Heart left ventricle (tissue), 16 donors: ENCODE results near the gene EHD4. TPM values are rescaled to one million over a fixed set of nuclear protein-coding genes. Genes with fewer than 3 reads are reported as not detected.

ENCODE experiments used
- ATAC-seq, 4 donors: fragments of 200-7000 bp; cut with Tn5 transposase; one replicate each; pipeline ENCODE4 v1.9.1; 2020 to 2022; ENCODE audit warnings: moderate library complexity in 4 of 4, mild to moderate bottlenecking in 3 of 4, moderate number of reproducible peaks in 1 of 4
- DNase-seq, 5 donors: peaks; one replicate each; pipeline ENCODE4 v3.0.0-alpha.2; 2020
- H3K27ac ChIP-seq, 12 donors: fragments of 200-600 bp; sonication (generic) in 4 of 12; one replicate each; pipeline versions ENCODE4 v1.5.0 to v1.8.0; 2016 to 2022; ENCODE audit warnings: mild to moderate bottlenecking in 2 of 12
- H3K27me3 ChIP-seq, 9 donors: fragments of 200-600 bp; sonication (generic) in 2 of 9; one replicate each; pipeline versions ENCODE4 v1.5.1 to v1.8.0; 2016 to 2022; ENCODE audit warnings: mild to moderate bottlenecking in 3 of 9
- H3K36me3 ChIP-seq, 9 donors: fragments of 200-600 bp; sonication (generic) in 2 of 9; one replicate each; pipeline versions ENCODE4 v1.5.0 to v1.8.0; 2018 to 2022; ENCODE audit warnings: mild to moderate bottlenecking in 2 of 9
- H3K4me1 ChIP-seq, 12 donors: fragments of 200-600 bp; sonication (generic) in 4 of 12; one replicate each; pipeline versions ENCODE4 v1.5.0 to v1.8.0; 2016 to 2022; ENCODE audit warnings: mild to moderate bottlenecking in 3 of 12
- H3K4me3 ChIP-seq, 12 donors: fragments of 200-600 bp; sonication (generic) in 4 of 12; one replicate each; pipeline versions ENCODE4 v1.5.0 to v1.8.0; 2017 to 2022; ENCODE audit warnings: mild to moderate bottlenecking in 9 of 12, moderate library complexity in 4 of 12
- H3K9me3 ChIP-seq, 12 donors: fragments of 200-600 bp; sonication (generic) in 4 of 12; one replicate each; pipeline versions ENCODE4 v1.5.0 to v1.8.0; 2016 to 2022; ENCODE audit warnings: mild to moderate bottlenecking in 1 of 12
- CTCF ChIP-seq, 12 donors: fragments of 200-600 bp; sonication (generic) in 4 of 12; IDR thresholded peaks; one replicate each; pipeline versions ENCODE4 v1.5.0 to v1.8.0; 2018 to 2022; ENCODE audit warnings: antibody characterized with exemption in 12 of 12, mild to moderate bottlenecking in 5 of 12
- POLR2A ChIP-seq, 2 donors: fragments of 450-650 bp; IDR thresholded peaks; one replicate each; pipeline ENCODE4 v1.6.1; 2017; ENCODE audit warnings: antibody characterized with exemption in 2 of 2, mild to moderate bottlenecking in 2 of 2, moderate library complexity in 2 of 2
- WGBS, 4 donors: extraction: QIAGEN DNeasy Blood & Tissue Kit in 2 of 4; methylation state at CpG; one replicate each; pipeline versions ENCODE4 v1.1.5 to v1.1.7; 2013 to 2018; 5-methylcytosine and 5-hydroxymethylcytosine counted together
- intact Hi-C, 10 donors: fragments of 100-400 bp; cut with DNase I; formaldehyde crosslinking; loops; one replicate each; pipeline versions ENCODE4 v1.11.1 to v1.14.2; 2022
- polyA plus RNA-seq, 2 donors: library from polyadenylated mRNA; stranded (reverse); fragments of 200-250 nt; gene quantifications; one replicate each; pipeline ENCODE4 v1.2.3, GENCODE V29; 2013
- total RNA-seq, 9 donors: library from RNA; depleted of rRNA in 2 of 9; stranded (reverse); fragments of >200 nt in 2 of 9; fragmentation: NEBNext Ultra II Directional in 3 of 9; extraction: Animal tissue kit (Norgen Biotek cat#: 25700) in 3 of 9; gene quantifications; one replicate each; pipeline versions ENCODE4 v1.1.0 to v1.2.4, GENCODE V29; 2016 to 2023
- donor health status: ischemic (EF 13 %, LVEDD 7.1; RV severe dilation, severe dysfunction).
- donor health status: healthy with polysubstance abuse.
- donor health status: DM: no; HTN: yes; CAD: no.
- donor health status: DM: no; HTN: no; CAD: no.
- donor health status: ischemic (EF 25% LVEDD 6.9; RV normal size, moderate dysfunction).
- donor health status: ischemic (EF 25% LVEDD 5.7; RV mildly dilated, moderate dysfunction).
- donor health status: healthy.
- donor health status: DM: yes; HTN: yes; CAD: no.
- donor health status: ischemic (EF 35%, LVEDD 5.7; RV mildly dilated, moderate dysfunction).
- donor health status: nonischemic (EF 11% LVEDD 7.7; RV severe dilation, severe dysfunction).
- donor health status: DM: yes; HTN: yes; CAD: no.
- donor health status: PGD.
- donor health status: ischemic (EF 29% LVEDD 5.4; RV normal size, mild dysfunction).
- donor health status: nonischemic (EF 23%, LVEDD 6.1; RV moderate dilation, normal function).

EHD4 gene
- total and polyA plus RNA-seq, 11 donors, result 25.6 to 70.8 (median 43.9) TPM

- intact Hi-C loops, result loop anchor here in 2 of 10 donors (5.0 to 10.0 kb wide), 2 partner anchors 148 to 151 kb away; no protein-coding TSS in a partner anchor
- no peak overlapping the region for H3K4me3 ChIP-seq
- DNase-seq (no peak), ATAC-seq (no peak)
- no peaks in the 10 kb centered on the region for H3K27me3 ChIP-seq
- H3K9me3 ChIP-seq, result no peaks in the 10 kb centered on the region
- TF ChIP-seq POLR2A (IDR thresholded peaks at IDR 0.05) (no peak), CTCF (IDR thresholded peaks at IDR 0.05) (no peak)
- no peak overlapping the region for H3K27ac ChIP-seq
- H3K4me1 ChIP-seq, result peaks cover 0 to 30% (median 9%) of the 10 kb centered on the region in 12 donors
- H3K36me3 ChIP-seq, result no peaks in the 10 kb centered on the region
- 94 to 95% (median 95%) methylated on average over 17 of the region's 17 CpGs for WGBS, 4 donors
These were observed 11.5 kb upstream of the EHD4 start for GRCh38 chr15:41983621-41984571.

- Histone ChIP-seq H3K27me3 (no peaks in the 10 kb centered on the region), H3K27ac (no peak overlapping the region), H3K9me3 (no peaks in the 10 kb centered on the region), H3K36me3 (no peaks in the 10 kb centered on the region), H3K4me3 (no peak overlapping the region), H3K4me1 (peaks cover 0 to 30% (median 9%) of the 10 kb centered on the region in 12 donors)
- ATAC-seq (no peak), DNase-seq (no peak)
- intact Hi-C loops, result loop anchor here in 2 of 10 donors (5.0 to 10.0 kb wide), 2 partner anchors 149 to 152 kb away; no protein-coding TSS in a partner anchor
- 83 to 95% (median 90%) methylated on average over 7 of the region's 7 CpGs for WGBS, 4 donors
- TF ChIP-seq CTCF (IDR thresholded peaks at IDR 0.05) (no peak), POLR2A (IDR thresholded peaks at IDR 0.05) (no peak)
These were observed 10.9 kb upstream of the EHD4 start for GRCh38 chr15:41983221-41983620.

GRCh38 chr15:41982133-41982930 lies 10.0 kb upstream of the EHD4 start:
- DNase-seq (no peak), ATAC-seq (no peak)
- H3K27me3 ChIP-seq, result no peaks in the 10 kb centered on the region
- peaks cover 0 to 30% (median 9%) of the 10 kb centered on the region in 12 donors for H3K4me1 ChIP-seq
- TF ChIP-seq POLR2A (IDR thresholded peaks at IDR 0.05) (no peak), CTCF (IDR thresholded peaks at IDR 0.05) (no peak)
- H3K36me3 ChIP-seq, result no peaks in the 10 kb centered on the region
- no peak overlapping the region for H3K27ac ChIP-seq
- intact Hi-C loops, result loop anchor here in 2 of 10 donors (5.0 to 10.0 kb wide), 2 partner anchors 150 to 152 kb away; no protein-coding TSS in a partner anchor
- no peak overlapping the region for H3K4me3 ChIP-seq
- H3K9me3 ChIP-seq, result no peaks in the 10 kb centered on the region
- 59 to 70% (median 65%) methylated on average over 10 of the region's 10 CpGs for WGBS, 4 donors
